ENCODE results near the gene FAM98A.

DNA sequence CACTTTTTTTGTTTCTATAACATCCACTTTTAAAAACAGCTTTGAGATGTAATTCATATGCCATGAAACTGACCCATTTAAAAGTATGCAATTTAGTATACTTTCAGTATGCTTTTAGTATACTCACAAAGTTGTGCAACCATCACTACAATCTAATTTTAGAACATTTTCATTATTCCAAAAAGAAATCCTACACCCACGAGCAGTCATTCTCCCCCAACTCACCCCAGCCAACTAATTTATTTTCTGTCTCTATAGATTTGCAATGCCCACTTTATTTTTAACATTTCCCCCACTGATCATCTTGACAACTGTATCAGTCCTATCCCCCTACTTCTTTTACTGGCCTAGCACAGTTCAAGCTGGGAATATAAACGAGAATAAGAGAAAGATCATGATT lies 39.1 kb downstream of the FAM98A start:
- TF ChIP-seq ZNF555 (tag by site-specific recombination; conservative IDR thresholded peaks at IDR 0.05) (no peak), ZNF664 (tag by site-specific recombination; IDR thresholded peaks at IDR 0.05) (no peak), GLIS1 (tag by site-specific recombination; IDR thresholded peaks at IDR 0.05) (no peak), ZNF560 (tag by site-specific recombination; IDR thresholded peaks at IDR 0.05; ENCODE audit: borderline replicate concordance) (no peak), KLF9 (tag by site-specific recombination; IDR thresholded peaks at IDR 0.05; ENCODE audit: low read depth) (no peak), ZNF843 (tag by site-specific recombination; IDR thresholded peaks at IDR 0.05) (no peak), ZNF473 (tag by site-specific recombination; IDR thresholded peaks at IDR 0.05) (no peak), TCF7L2 (IDR thresholded peaks at IDR 0.05; ENCODE audit: borderline replicate concordance, low read depth, low read length) (no peak)
- TF ChIP-seq, protein P1, sequence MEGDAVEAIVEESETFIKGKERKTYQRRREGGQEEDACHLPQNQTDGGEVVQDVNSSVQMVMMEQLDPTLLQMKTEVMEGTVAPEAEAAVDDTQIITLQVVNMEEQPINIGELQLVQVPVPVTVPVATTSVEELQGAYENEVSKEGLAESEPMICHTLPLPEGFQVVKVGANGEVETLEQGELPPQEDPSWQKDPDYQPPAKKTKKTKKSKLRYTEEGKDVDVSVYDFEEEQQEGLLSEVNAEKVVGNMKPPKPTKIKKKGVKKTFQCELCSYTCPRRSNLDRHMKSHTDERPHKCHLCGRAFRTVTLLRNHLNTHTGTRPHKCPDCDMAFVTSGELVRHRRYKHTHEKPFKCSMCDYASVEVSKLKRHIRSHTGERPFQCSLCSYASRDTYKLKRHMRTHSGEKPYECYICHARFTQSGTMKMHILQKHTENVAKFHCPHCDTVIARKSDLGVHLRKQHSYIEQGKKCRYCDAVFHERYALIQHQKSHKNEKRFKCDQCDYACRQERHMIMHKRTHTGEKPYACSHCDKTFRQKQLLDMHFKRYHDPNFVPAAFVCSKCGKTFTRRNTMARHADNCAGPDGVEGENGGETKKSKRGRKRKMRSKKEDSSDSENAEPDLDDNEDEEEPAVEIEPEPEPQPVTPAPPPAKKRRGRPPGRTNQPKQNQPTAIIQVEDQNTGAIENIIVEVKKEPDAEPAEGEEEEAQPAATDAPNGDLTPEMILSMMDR (tag by site-specific recombination; IDR thresholded peaks at IDR 0.05), result no peak
